Activated CD4-positive, alpha-beta T cell treated with anti-CD3 and anti-CD28 coated beads, Interleukin-2, amount 10 ng/mL, durations not matched to agents 7 days and 5 days (primary cell): ENCODE data around the gene OSBPL1A. TPM values are rescaled to one million over a fixed set of nuclear protein-coding genes. Genes with fewer than 3 reads are reported as not detected.

Experiments used
- CTCF ChIA-PET: fragments of 350-600 bp; sonication (Branson Sonifier 250); formaldehyde crosslinking; loops from one replicate; lab custom pipeline; 2021; ENCODE audit warnings: antibody characterized with exemption; lab: Charles Lee
- POLR2A ChIA-PET: fragments of 350-600 bp; sonication (Branson Sonifier 250); formaldehyde crosslinking; loops from one replicate; lab custom pipeline; 2021; ENCODE audit warnings: antibody characterized with exemption; lab: Charles Lee
- DNase-seq: peaks from one replicate; pipeline ENCODE4 v3.0.0-alpha.2; 2020
- H3K27ac Mint-ChIP-seq: one replicate; pipeline ENCODE4 v1.8.0; 2021; ENCODE audit warnings: mild to moderate bottlenecking, moderate library complexity, mixed read lengths
- H3K27me3 Mint-ChIP-seq: one replicate; pipeline ENCODE4 v1.8.0; 2021; ENCODE audit warnings: mixed read lengths
- H3K36me3 Mint-ChIP-seq: one replicate; pipeline ENCODE4 v1.8.0; 2021; ENCODE audit warnings: low read depth, mixed read lengths
- H3K4me1 Mint-ChIP-seq: one replicate; pipeline ENCODE4 v1.8.0; 2021; ENCODE audit warnings: mixed read lengths
- H3K4me3 Mint-ChIP-seq: one replicate; pipeline ENCODE4 v1.8.0; 2021; ENCODE audit warnings: mild to moderate bottlenecking, moderate library complexity, mixed read lengths
- H3K9me3 Mint-ChIP-seq: one replicate; pipeline ENCODE4 v1.8.0; 2021; ENCODE audit warnings: mixed read lengths
- total RNA-seq, 2 experiments: library from RNA; stranded (reverse); gene quantifications; one replicate each; pipeline ENCODE4 v1.2.3, GENCODE V29; 2021

OSBPL1A gene
- total RNA-seq, 2 experiments from 2014 or later, result 1.00 to 1.4 TPM

DNA sequence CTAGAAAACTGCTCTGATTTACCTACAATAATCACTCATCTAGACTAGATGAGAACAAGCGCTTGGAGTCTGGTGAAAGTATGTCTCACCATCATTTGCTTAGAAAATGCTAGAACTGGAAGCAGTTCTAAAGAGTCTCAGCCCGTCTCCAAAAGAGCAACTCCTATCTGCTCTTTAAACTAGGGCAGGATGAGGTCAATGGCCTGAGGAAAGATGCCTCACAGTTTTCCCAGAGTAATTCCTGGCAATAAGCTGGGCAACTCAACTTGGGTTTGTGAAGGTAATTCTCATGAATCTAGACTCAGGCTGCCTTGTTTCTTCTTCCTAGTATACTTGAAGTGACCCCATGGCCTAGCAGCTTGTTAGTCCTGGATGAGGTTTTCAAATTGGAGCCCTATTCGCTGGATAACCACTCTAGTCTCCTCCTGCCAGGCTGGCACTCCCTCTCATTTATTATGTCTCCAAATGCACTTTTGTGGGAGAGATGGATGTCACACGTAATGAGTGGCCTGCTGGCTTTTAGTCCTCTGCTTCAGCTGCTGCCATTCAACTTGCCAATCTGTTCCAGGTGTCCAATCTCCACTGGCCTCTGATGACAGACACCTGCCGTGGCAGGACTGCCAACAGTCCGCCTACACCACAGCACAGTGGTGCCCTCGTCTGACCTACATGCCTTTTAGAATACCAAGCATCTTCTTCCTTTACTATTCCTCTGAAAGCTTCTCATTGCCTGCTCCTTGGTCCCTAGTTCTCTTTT, 177.9 kb downstream of the OSBPL1A start:
- peaks cover 5% of the 10 kb centered on the region for H3K27me3 Mint-ChIP-seq
- ChIA-PET POLR2A (no interaction called here), CTCF (no interaction called here)
- no peak for DNase-seq
- H3K4me3 Mint-ChIP-seq, result no peak overlapping the region
- H3K4me1 Mint-ChIP-seq, result no peaks in the 10 kb centered on the region
- H3K36me3 Mint-ChIP-seq, result no peaks in the 10 kb centered on the region
- no peaks in the 10 kb centered on the region for H3K9me3 Mint-ChIP-seq
- H3K27ac Mint-ChIP-seq, result no peak overlapping the region

DNA sequence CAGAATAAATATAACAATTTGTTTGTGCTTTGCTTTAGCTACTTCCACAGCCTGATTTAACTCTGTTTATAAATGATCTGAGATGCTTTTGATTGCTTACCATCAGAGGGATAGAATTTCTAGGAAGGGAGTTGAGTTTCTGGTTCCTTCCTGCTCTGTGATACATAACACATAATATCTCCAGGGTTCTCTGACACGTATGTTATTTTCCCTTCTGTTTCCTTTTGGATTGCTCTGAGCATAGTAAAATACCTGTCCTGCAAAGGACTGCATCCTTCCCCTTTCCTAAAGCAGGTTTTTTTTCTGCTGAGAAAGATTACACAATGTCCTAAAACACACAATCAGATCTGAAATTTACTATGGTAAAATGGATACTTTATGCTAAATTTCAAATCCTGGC, 182.7 kb downstream of the OSBPL1A start:
- POLR2A ChIA-PET, result no interaction called here
- Mint-ChIP-seq H3K4me3 (no peak overlapping the region), H3K27ac (no peak overlapping the region), H3K27me3 (no peaks in the 10 kb centered on the region), H3K9me3 (no peaks in the 10 kb centered on the region), H3K4me1 (no peaks in the 10 kb centered on the region), H3K36me3 (no peaks in the 10 kb centered on the region)
- no peak for DNase-seq
- CTCF ChIA-PET, result no interaction called here

GRCh38 chr18:24214144-24214543, 183.5 kb downstream of the OSBPL1A start:
- no peak overlapping the region for H3K27ac Mint-ChIP-seq
- DNase-seq, result no peak
- H3K4me3 Mint-ChIP-seq, result no peak overlapping the region
- H3K4me1 Mint-ChIP-seq, result no peaks in the 10 kb centered on the region
- no peaks in the 10 kb centered on the region for H3K36me3 Mint-ChIP-seq
- H3K9me3 Mint-ChIP-seq, result no peaks in the 10 kb centered on the region
- CTCF ChIA-PET, result no interaction called here
- peaks cover 4% of the 10 kb centered on the region for H3K27me3 Mint-ChIP-seq
- POLR2A ChIA-PET, result no interaction called here

DNA sequence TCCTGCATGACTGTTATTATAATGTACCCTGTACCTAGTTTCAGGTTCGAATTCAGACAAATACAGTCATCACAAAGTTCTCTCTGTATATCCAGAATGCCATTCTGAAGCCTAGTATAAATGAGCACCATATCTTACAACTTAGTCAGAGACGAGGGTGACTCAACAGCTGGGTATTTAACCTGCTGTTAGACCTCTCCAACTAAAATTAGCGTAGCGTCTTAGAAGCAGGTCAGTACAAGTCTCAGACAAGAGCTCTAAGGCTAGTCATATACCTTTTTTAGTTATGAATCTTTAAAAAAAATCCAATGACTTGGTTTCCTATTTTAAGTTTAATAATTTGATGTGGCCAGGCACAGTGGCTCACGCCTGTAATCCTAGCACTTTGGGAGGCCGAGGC, 184.7 kb downstream of the OSBPL1A start:
- DNase-seq, result no peak
- CTCF ChIA-PET, result no interaction called here
- Mint-ChIP-seq H3K27me3 (peaks cover 4% of the 10 kb centered on the region), H3K4me1 (no peaks in the 10 kb centered on the region), H3K9me3 (no peaks in the 10 kb centered on the region), H3K4me3 (no peak overlapping the region), H3K36me3 (no peaks in the 10 kb centered on the region), H3K27ac (no peak overlapping the region)
- POLR2A ChIA-PET, result no interaction called here

DNA sequence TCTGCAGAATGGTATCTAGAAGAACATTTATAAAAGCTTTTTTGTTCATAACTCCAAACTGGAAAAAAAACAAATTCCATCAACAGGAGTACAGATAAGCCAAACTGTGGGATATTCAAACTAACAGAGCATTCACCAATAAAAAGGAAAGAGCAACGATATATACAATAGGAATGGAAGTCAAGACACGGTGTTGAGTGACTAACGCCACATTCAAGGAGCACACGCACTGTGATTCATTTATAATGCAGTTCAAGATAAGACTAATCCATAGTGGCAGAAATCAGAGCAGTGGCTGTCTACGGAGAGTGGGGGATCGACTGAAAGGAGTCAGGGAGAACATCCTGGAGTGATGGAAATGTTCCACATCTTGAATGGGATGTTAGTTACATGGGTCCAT, 188.1 kb downstream of the OSBPL1A start:
- POLR2A ChIA-PET, result no interaction called here
- CTCF ChIA-PET, result no interaction called here
- Mint-ChIP-seq H3K36me3 (no peaks in the 10 kb centered on the region), H3K27ac (no peak overlapping the region), H3K4me1 (no peaks in the 10 kb centered on the region), H3K9me3 (no peaks in the 10 kb centered on the region), H3K27me3 (peaks cover 4% of the 10 kb centered on the region), H3K4me3 (no peak overlapping the region)
- no peak for DNase-seq

- Mint-ChIP-seq H3K4me1 (no peaks in the 10 kb centered on the region), H3K27me3 (peaks cover 4% of the 10 kb centered on the region), H3K27ac (no peak overlapping the region), H3K36me3 (no peaks in the 10 kb centered on the region), H3K9me3 (no peaks in the 10 kb centered on the region), H3K4me3 (no peak overlapping the region)
- ChIA-PET CTCF (no interaction called here), POLR2A (no interaction called here)
- no peak for DNase-seq
These were observed 189.2 kb downstream of the OSBPL1A start for GRCh38 chr18:24208270-24209035.

- no peak for DNase-seq
- H3K27me3 Mint-ChIP-seq, result peaks cover 7% of the 10 kb centered on the region
- POLR2A ChIA-PET, result no interaction called here
- no peak overlapping the region for H3K4me3 Mint-ChIP-seq
- H3K27ac Mint-ChIP-seq, result no peak overlapping the region
- no peaks in the 10 kb centered on the region for H3K9me3 Mint-ChIP-seq
- H3K36me3 Mint-ChIP-seq, result no peaks in the 10 kb centered on the region
- no peaks in the 10 kb centered on the region for H3K4me1 Mint-ChIP-seq
- CTCF ChIA-PET, result interaction anchor here (0.7 kb wide), 2 partner anchors 12 to 16 kb away, joined by 3 to 4 read pairs; no protein-coding TSS in a partner anchor
These were observed 192.7 kb downstream of the OSBPL1A start for GRCh38 chr18:24204904-24205303.

- no peak for DNase-seq
- ChIA-PET POLR2A (no interaction called here), CTCF (no interaction called here)
- Mint-ChIP-seq H3K27me3 (peaks cover 3% of the 10 kb centered on the region), H3K27ac (no peak overlapping the region), H3K9me3 (no peaks in the 10 kb centered on the region), H3K36me3 (no peaks in the 10 kb centered on the region), H3K4me1 (no peaks in the 10 kb centered on the region), H3K4me3 (no peak overlapping the region)
These were observed 195.6 kb downstream of the OSBPL1A start for GRCh38 chr18:24201699-24202687.

DNA sequence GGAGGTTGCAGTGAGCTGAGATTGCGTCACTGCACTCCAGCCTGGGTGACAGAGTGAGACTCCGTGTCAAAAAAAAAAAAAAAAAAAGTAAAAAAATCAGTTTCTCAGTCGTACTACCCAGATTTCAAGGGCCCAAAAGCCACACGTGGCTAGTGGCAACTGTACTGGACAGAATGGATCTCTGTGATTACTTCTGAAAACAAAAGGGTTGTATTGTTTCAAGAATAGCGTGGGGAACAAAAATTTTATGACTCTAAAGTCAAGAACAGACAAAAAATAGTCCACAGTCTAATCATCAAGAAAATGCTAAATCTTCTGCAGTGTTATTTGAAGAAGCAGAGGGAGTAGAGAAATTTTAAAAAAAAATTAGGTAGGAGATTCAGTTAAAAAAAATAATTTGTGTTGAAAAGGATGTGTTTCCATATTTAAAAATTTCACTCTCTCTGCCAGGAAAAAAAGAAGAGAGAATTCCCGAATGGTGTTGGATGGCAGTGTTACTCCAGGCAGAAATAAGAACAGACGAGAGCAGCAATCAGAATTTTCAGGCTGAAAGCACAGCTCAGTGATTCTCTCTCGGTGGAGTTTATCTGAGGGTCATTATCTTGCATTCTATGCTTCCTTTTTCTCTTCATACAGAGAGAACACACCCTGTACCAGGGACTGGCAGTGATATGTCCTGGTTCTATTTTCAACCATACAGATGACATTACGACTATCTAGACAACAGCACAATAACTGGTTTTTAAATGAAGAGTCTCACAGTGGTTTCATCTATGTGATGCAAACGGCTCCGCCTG, 196.9 kb downstream of the OSBPL1A start:
- H3K4me3 Mint-ChIP-seq, result no peak overlapping the region
- no peaks in the 10 kb centered on the region for H3K4me1 Mint-ChIP-seq
- no peaks in the 10 kb centered on the region for H3K36me3 Mint-ChIP-seq
- CTCF ChIA-PET, result no interaction called here
- no peak for DNase-seq
- POLR2A ChIA-PET, result no interaction called here
- no peaks in the 10 kb centered on the region for H3K9me3 Mint-ChIP-seq
- H3K27ac Mint-ChIP-seq, result no peak overlapping the region
- peaks cover 3% of the 10 kb centered on the region for H3K27me3 Mint-ChIP-seq

GRCh38 chr18:24199372-24199962, 198.2 kb downstream of the OSBPL1A start:
- DNase-seq, result no peak
- ChIA-PET CTCF (no interaction called here), POLR2A (no interaction called here)
- Mint-ChIP-seq H3K4me1 (no peaks in the 10 kb centered on the region), H3K27ac (no peak overlapping the region), H3K36me3 (no peaks in the 10 kb centered on the region), H3K9me3 (no peaks in the 10 kb centered on the region), H3K27me3 (peaks cover 3% of the 10 kb centered on the region), H3K4me3 (no peak overlapping the region)

DNA sequence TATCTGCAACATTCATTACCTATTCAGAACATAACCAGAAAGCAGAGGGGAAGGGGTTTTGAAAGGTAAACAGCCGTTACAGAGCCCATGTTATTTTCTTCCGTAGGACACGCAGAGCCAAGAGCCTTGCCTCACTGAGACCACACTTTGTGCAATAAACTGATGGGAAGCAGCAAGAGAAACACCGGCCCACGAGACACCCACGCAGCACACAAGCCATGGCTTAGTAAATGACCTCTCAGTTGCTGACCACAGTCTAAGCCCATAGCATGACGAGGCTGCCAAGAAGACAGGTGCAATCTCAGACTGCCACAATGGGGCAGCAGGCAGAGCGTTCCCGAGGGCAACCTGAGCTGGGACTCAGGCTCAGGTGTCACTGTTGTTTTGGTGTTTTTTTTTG, 199.2 kb downstream of the OSBPL1A start:
- ChIA-PET CTCF (no interaction called here), POLR2A (no interaction called here)
- Mint-ChIP-seq H3K9me3 (no peaks in the 10 kb centered on the region), H3K36me3 (no peaks in the 10 kb centered on the region), H3K27me3 (peaks cover 4% of the 10 kb centered on the region), H3K4me1 (no peaks in the 10 kb centered on the region), H3K4me3 (no peak overlapping the region), H3K27ac (no peak overlapping the region)
- no peak for DNase-seq

DNA sequence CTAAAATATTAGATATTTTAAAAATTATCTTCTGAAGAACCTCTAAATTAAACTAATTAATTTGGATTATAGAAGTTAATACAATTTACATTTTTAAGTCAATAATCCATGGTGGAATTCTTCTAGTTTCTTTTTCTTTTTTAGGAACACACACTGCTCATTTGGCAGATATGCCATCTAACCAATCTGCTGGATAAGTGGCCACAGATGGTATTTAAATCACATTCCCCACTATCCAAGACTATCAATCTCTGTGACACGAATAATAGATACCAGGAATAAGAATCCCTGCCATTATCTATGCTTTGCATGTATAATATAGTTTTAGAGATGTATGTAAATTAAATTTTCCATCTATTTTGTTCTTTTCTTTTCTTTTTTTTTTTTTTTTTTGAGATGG, 200.2 kb downstream of the OSBPL1A start:
- H3K27ac Mint-ChIP-seq, result no peak overlapping the region
- peaks cover 4% of the 10 kb centered on the region for H3K27me3 Mint-ChIP-seq
- ChIA-PET CTCF (interaction anchor here (0.9 kb wide), 1 partner anchor 25 kb away, joined by 3 read pairs; no protein-coding TSS in a partner anchor), POLR2A (no interaction called here)
- no peaks in the 10 kb centered on the region for H3K4me1 Mint-ChIP-seq
- no peaks in the 10 kb centered on the region for H3K36me3 Mint-ChIP-seq
- no peak overlapping the region for H3K4me3 Mint-ChIP-seq
- no peak for DNase-seq
- no peaks in the 10 kb centered on the region for H3K9me3 Mint-ChIP-seq
